ENCODE data around the gene RIF1.

Gene RIF1

GRCh38 chr2:151518802-151519201, 109.1 kb downstream of the RIF1 start:
- Histone ChIP-seq H3K27me3 (ENCODE audit: control insufficient read depth, low read length) (no peaks in the 10 kb centered on the region), H3K4me3 (ENCODE audit: low read length) (no peak overlapping the region), H3K4me2 (ENCODE audit: low read length) (no peak overlapping the region), H3K27ac (ENCODE audit: low read depth, low read length) (no peak overlapping the region), H3F3A (ENCODE audit: control insufficient read depth, insufficient read depth) (no peaks in the 10 kb centered on the region), H3K9me2 (replicated peaks; ENCODE audit: control insufficient read depth, low read length) (no peaks in the 10 kb centered on the region), H3K36me3 (ENCODE audit: control insufficient read depth, low read length) (no peaks in the 10 kb centered on the region), H3K9me3 (ENCODE audit: control insufficient read depth, insufficient read depth, low read length) (no peaks in the 10 kb centered on the region), H3K79me2 (ENCODE audit: control insufficient read depth, low read length) (no peaks in the 10 kb centered on the region), H4K20me1 (ENCODE audit: control insufficient read depth, insufficient read depth, low read depth, low read length) (no peaks in the 10 kb centered on the region), H3K4me1 (ENCODE audit: control insufficient read depth, low read length) (no peaks in the 10 kb centered on the region)
- TF ChIP-seq CTCF (IDR thresholded peaks at IDR 0.05; ENCODE audit: low read depth, low read length, poor library complexity, severe bottlenecking) (no peak), EZH2phosphoT487 (IDR thresholded peaks at IDR 0.05; ENCODE audit: borderline replicate concordance, low read length) (no peak)

- Histone ChIP-seq H3K4me3 (ENCODE audit: low read length) (no peak overlapping the region), H3K27me3 (ENCODE audit: control insufficient read depth, low read length) (no peaks in the 10 kb centered on the region), H4K20me1 (ENCODE audit: control insufficient read depth, insufficient read depth, low read depth, low read length) (no peaks in the 10 kb centered on the region), H3K79me2 (ENCODE audit: control insufficient read depth, low read length) (no peaks in the 10 kb centered on the region), H3K4me2 (ENCODE audit: low read length) (no peak overlapping the region), H3K4me1 (ENCODE audit: control insufficient read depth, low read length) (no peaks in the 10 kb centered on the region), H3K9me2 (replicated peaks; ENCODE audit: control insufficient read depth, low read length) (no peaks in the 10 kb centered on the region), H3K9me3 (ENCODE audit: control insufficient read depth, insufficient read depth, low read length) (no peaks in the 10 kb centered on the region), H3F3A (ENCODE audit: control insufficient read depth, insufficient read depth) (no peaks in the 10 kb centered on the region), H3K36me3 (ENCODE audit: control insufficient read depth, low read length) (no peaks in the 10 kb centered on the region), H3K27ac (ENCODE audit: low read depth, low read length) (no peak overlapping the region)
- no peak for TF ChIP-seq CTCF (IDR thresholded peaks at IDR 0.05; ENCODE audit: low read depth, low read length, poor library complexity, severe bottlenecking)
- TF ChIP-seq EZH2phosphoT487 (IDR thresholded peaks at IDR 0.05; ENCODE audit: borderline replicate concordance, low read length) = no peak
Measured at GRCh38 chr2:151520976-151521375, 111.3 kb downstream of the RIF1 start.

- Histone ChIP-seq H3K27ac (ENCODE audit: low read depth, low read length) (no peak overlapping the region), H4K20me1 (ENCODE audit: control insufficient read depth, insufficient read depth, low read depth, low read length) (no peaks in the 10 kb centered on the region), H3K79me2 (ENCODE audit: control insufficient read depth, low read length) (no peaks in the 10 kb centered on the region), H3K4me2 (ENCODE audit: low read length) (no peak overlapping the region), H3K9me2 (replicated peaks; ENCODE audit: control insufficient read depth, low read length) (no peaks in the 10 kb centered on the region), H3K4me1 (ENCODE audit: control insufficient read depth, low read length) (no peaks in the 10 kb centered on the region), H3K27me3 (ENCODE audit: control insufficient read depth, low read length) (no peaks in the 10 kb centered on the region), H3K36me3 (ENCODE audit: control insufficient read depth, low read length) (no peaks in the 10 kb centered on the region), H3K4me3 (ENCODE audit: low read length) (no peak overlapping the region), H3F3A (ENCODE audit: control insufficient read depth, insufficient read depth) (no peaks in the 10 kb centered on the region), H3K9me3 (ENCODE audit: control insufficient read depth, insufficient read depth, low read length) (no peaks in the 10 kb centered on the region)
- TF ChIP-seq CTCF (IDR thresholded peaks at IDR 0.05; ENCODE audit: low read depth, low read length, poor library complexity, severe bottlenecking) = no peak
- TF ChIP-seq EZH2phosphoT487 (IDR thresholded peaks at IDR 0.05; ENCODE audit: borderline replicate concordance, low read length) = no peak
Measured at GRCh38 chr2:151522556-151522955, 112.9 kb downstream of the RIF1 start.

GRCh38 chr2:151523850-151524249, 114.1 kb downstream of the RIF1 start:
- no peaks in the 10 kb centered on the region for H3K27me3 ChIP-seq (ENCODE audit: control insufficient read depth, low read length)
- H3K4me3 ChIP-seq (ENCODE audit: low read length) = no peak overlapping the region
- no peaks in the 10 kb centered on the region for H3F3A ChIP-seq (ENCODE audit: control insufficient read depth, insufficient read depth)
- H3K27ac ChIP-seq (ENCODE audit: low read depth, low read length) = no peak overlapping the region
- no peak overlapping the region for H3K4me2 ChIP-seq (ENCODE audit: low read length)
- no peaks in the 10 kb centered on the region for H3K4me1 ChIP-seq (ENCODE audit: control insufficient read depth, low read length)
- no peaks in the 10 kb centered on the region for H3K9me2 ChIP-seq (replicated peaks; ENCODE audit: control insufficient read depth, low read length)
- TF ChIP-seq CTCF (IDR thresholded peaks at IDR 0.05; ENCODE audit: low read depth, low read length, poor library complexity, severe bottlenecking) = no peak
- no peak for TF ChIP-seq EZH2phosphoT487 (IDR thresholded peaks at IDR 0.05; ENCODE audit: borderline replicate concordance, low read length)
- H3K9me3 ChIP-seq (ENCODE audit: control insufficient read depth, insufficient read depth, low read length) = no peaks in the 10 kb centered on the region
- H3K79me2 ChIP-seq (ENCODE audit: control insufficient read depth, low read length) = no peaks in the 10 kb centered on the region
- no peaks in the 10 kb centered on the region for H3K36me3 ChIP-seq (ENCODE audit: control insufficient read depth, low read length)
- H4K20me1 ChIP-seq (ENCODE audit: control insufficient read depth, insufficient read depth, low read depth, low read length) = no peaks in the 10 kb centered on the region
